MCF 10A (cell line): ENCODE results near the gene PDLIM4. TPM values are rescaled to one million over a fixed set of nuclear protein-coding genes. Genes with fewer than 3 reads are reported as not detected.

Experiments used
- BruUV-seq: library from RNA; stranded (reverse); fragments of 400-500 nt; replicated peaks from 2 replicates; lab custom pipeline; 2021; lab: Mats Ljungman, UMichigan
- CTCF ChIA-PET: fragments of 300-600 bp; sonication (Branson Sonifier 250); formaldehyde crosslinking; extraction: SDS; loops from one replicate; lab custom pipeline; 2021; ENCODE audit warnings: antibody characterized with exemption, inconsistent platforms; lab: Yijun Ruan, JAX
- POLR2A ChIA-PET: fragments of 300-600, 350-650 bp; sonication (Branson Sonifier 250); formaldehyde crosslinking; extraction: SDS; loops from one replicate; lab custom pipeline; 2020; ENCODE audit warnings: antibody characterized with exemption, inconsistent platforms; lab: Yijun Ruan, JAX
- DNase-seq: peaks from one replicate; pipeline ENCODE4 v3.0.0-alpha.2; 2018; ENCODE audit not compliant: unreplicated experiment
- H3K27ac Mint-ChIP-seq: one replicate; pipeline ENCODE4 v1.8.0; 2022; ENCODE audit warnings: mild to moderate bottlenecking, low read depth, mixed read lengths; ENCODE audit not compliant: unreplicated experiment
- H3K27me3 Mint-ChIP-seq: one replicate; pipeline ENCODE4 v1.8.0; 2022; ENCODE audit warnings: mixed read lengths; ENCODE audit not compliant: insufficient read depth, unreplicated experiment
- H3K36me3 Mint-ChIP-seq: one replicate; pipeline ENCODE4 v1.8.0; 2022; ENCODE audit warnings: mild to moderate bottlenecking, moderate library complexity, mixed read lengths; ENCODE audit not compliant: insufficient read depth, unreplicated experiment
- H3K4me1 Mint-ChIP-seq: one replicate; pipeline ENCODE4 v1.8.0; 2022; ENCODE audit warnings: mixed read lengths; ENCODE audit not compliant: insufficient read depth, unreplicated experiment
- H3K4me3 Mint-ChIP-seq: one replicate; pipeline ENCODE4 v1.8.0; 2022; ENCODE audit warnings: mild to moderate bottlenecking, moderate library complexity, mixed read lengths; ENCODE audit not compliant: unreplicated experiment
- H3K9me3 Mint-ChIP-seq: one replicate; pipeline ENCODE4 v1.8.0; 2022; ENCODE audit warnings: mixed read lengths; ENCODE audit not compliant: unreplicated experiment
- CTCF ChIP-seq: fragments of 200-600 bp; IDR thresholded peaks from one replicate; pipeline ENCODE4 v1.8.0; 2022; ENCODE audit warnings: antibody characterized with exemption, mild to moderate bottlenecking; ENCODE audit not compliant: unreplicated experiment
- intact Hi-C: fragments of 100-400 bp; cut with micrococcal nuclease; formaldehyde crosslinking; loops from 2 replicates; pipeline ENCODE4 v1.14.1; 2022
- total RNA-seq: library from RNA; stranded (reverse); gene quantifications from 2 replicates; pipeline ENCODE4 v1.2.3, GENCODE V29; 2022

Gene PDLIM4
- total RNA-seq, 1 experiment from 2014 or later: 101 TPM

- H3K4me3 Mint-ChIP-seq: no peak overlapping the region
- ChIA-PET POLR2A (interaction anchor here (0.9 to 2.9 kb wide), 6 partner anchors 10 to 142 kb away, joined by 3 to 19 read pairs (median 6); partner anchors contain the start of gene P4HA2), CTCF (interaction anchor here (0.7 to 5.9 kb wide), 33 partner anchors 10 to 357 kb away, joined by 3 to 181 read pairs (median 16); partner anchors contain the start of genes P4HA2, PDLIM4, SLC22A4 and SLC22A5)
- intact Hi-C loops: no loop called here
- no peak overlapping the region for H3K27ac Mint-ChIP-seq
- no peaks in the 10 kb centered on the region for H3K9me3 Mint-ChIP-seq
- no peak for DNase-seq
- no peaks in the 10 kb centered on the region for H3K4me1 Mint-ChIP-seq
- no TSS peak for BruUV-seq
- no peak for TF ChIP-seq CTCF
- H3K27me3 Mint-ChIP-seq: no peaks in the 10 kb centered on the region
- H3K36me3 Mint-ChIP-seq: no peaks in the 10 kb centered on the region
These were observed 20.4 kb upstream of the PDLIM4 start for GRCh38 chr5:132237141-132237540.

- ChIA-PET CTCF (interaction anchor here (0.6 to 5.9 kb wide), 57 partner anchors 11 to 1922 kb away, joined by 3 to 181 read pairs (median 6); partner anchors contain the start of genes CSF2, IRF1, P4HA2 and PDLIM4), POLR2A (interaction anchor here (0.8 to 2.9 kb wide), 14 partner anchors 10 to 253 kb away, joined by 3 to 19 read pairs (median 4); partner anchors contain the start of genes IRF1, P4HA2, SLC22A4 and SLC22A5)
- no peak overlapping the region for H3K27ac Mint-ChIP-seq
- BruUV-seq: no TSS peak
- TF ChIP-seq CTCF: no peak
- intact Hi-C loops: loop anchor here (1.0 to 2.0 kb wide), 4 partner anchors 21 to 173 kb away; partner anchors contain the start of gene SLC22A4
- DNase-seq: no peak
- H3K4me1 Mint-ChIP-seq: no peaks in the 10 kb centered on the region
- H3K36me3 Mint-ChIP-seq: no peaks in the 10 kb centered on the region
- no peaks in the 10 kb centered on the region for H3K27me3 Mint-ChIP-seq
- no peaks in the 10 kb centered on the region for H3K9me3 Mint-ChIP-seq
- no peak overlapping the region for H3K4me3 Mint-ChIP-seq
These were observed 19.8 kb upstream of the PDLIM4 start for GRCh38 chr5:132237670-132238069.

- TF ChIP-seq CTCF: peak; percentile 96
- H3K27me3 Mint-ChIP-seq: no peaks in the 10 kb centered on the region
- BruUV-seq: no TSS peak
- POLR2A ChIA-PET: interaction anchor here (0.6 to 2.9 kb wide), 14 partner anchors 9 to 263 kb away, joined by 3 to 19 read pairs (median 4); partner anchors contain the start of genes IRF1, P4HA2, SLC22A4 and SLC22A5
- H3K4me3 Mint-ChIP-seq: no peak overlapping the region
- H3K9me3 Mint-ChIP-seq: no peaks in the 10 kb centered on the region
- peaks cover under 1% of the 10 kb centered on the region for H3K4me1 Mint-ChIP-seq
- intact Hi-C loops: loop anchor here (1.0 to 2.0 kb wide), 4 partner anchors 21 to 173 kb away; partner anchors contain the start of gene SLC22A4
- H3K36me3 Mint-ChIP-seq: no peaks in the 10 kb centered on the region
- no peak overlapping the region for H3K27ac Mint-ChIP-seq
- DNase-seq: peak; percentile 80
- CTCF ChIA-PET: interaction anchor here (0.6 to 5.9 kb wide), 70 partner anchors 12 to 1922 kb away, joined by 3 to 181 read pairs (median 5); partner anchors contain the start of genes CSF2, IRF1, P4HA2 and PDLIM4
These were observed 19.2 kb upstream of the PDLIM4 start for GRCh38 chr5:132238169-132238744.
